T-helper 2 cell treated with Interferon-gamma antibody and Interleukin-4, amounts not matched to agents 5 μg/mL and 100 μg/mL, for 36 hours (primary cell): Measurements from ENCODE around the gene DPM3.
A peak's percentile ranks its signal among the peaks of the same experiment; 100 is the strongest.
"Not testable (repeated sequence)": the region's sequence is repeated elsewhere in the genome, so short reads cannot be mapped to it uniquely, and the experiment has no call there.

Experiments
- DNase-seq: peaks from one replicate; pipeline ENCODE4 v3.0.0; 2021; ENCODE audit warnings: low spot score
- H3K27ac Mint-ChIP-seq: one replicate; pipeline ENCODE4 v1.8.0; 2021; ENCODE audit warnings: mild to moderate bottlenecking, mixed read lengths
- H3K27me3 Mint-ChIP-seq: one replicate; pipeline ENCODE4 v1.8.0; 2021; ENCODE audit warnings: low read depth, mixed read lengths
- H3K36me3 Mint-ChIP-seq: one replicate; pipeline ENCODE4 v1.8.0; 2021; ENCODE audit warnings: low read depth, mixed read lengths
- H3K4me1 Mint-ChIP-seq: one replicate; pipeline ENCODE4 v1.8.0; 2021; ENCODE audit warnings: low read depth, mixed read lengths
- H3K4me3 Mint-ChIP-seq: one replicate; pipeline ENCODE4 v1.8.0; 2022; ENCODE audit warnings: mild to moderate bottlenecking, moderate library complexity, mixed read lengths
- H3K9me3 Mint-ChIP-seq: one replicate; pipeline ENCODE4 v1.8.0; 2021; ENCODE audit warnings: mixed read lengths

Gene DPM3

DNA sequence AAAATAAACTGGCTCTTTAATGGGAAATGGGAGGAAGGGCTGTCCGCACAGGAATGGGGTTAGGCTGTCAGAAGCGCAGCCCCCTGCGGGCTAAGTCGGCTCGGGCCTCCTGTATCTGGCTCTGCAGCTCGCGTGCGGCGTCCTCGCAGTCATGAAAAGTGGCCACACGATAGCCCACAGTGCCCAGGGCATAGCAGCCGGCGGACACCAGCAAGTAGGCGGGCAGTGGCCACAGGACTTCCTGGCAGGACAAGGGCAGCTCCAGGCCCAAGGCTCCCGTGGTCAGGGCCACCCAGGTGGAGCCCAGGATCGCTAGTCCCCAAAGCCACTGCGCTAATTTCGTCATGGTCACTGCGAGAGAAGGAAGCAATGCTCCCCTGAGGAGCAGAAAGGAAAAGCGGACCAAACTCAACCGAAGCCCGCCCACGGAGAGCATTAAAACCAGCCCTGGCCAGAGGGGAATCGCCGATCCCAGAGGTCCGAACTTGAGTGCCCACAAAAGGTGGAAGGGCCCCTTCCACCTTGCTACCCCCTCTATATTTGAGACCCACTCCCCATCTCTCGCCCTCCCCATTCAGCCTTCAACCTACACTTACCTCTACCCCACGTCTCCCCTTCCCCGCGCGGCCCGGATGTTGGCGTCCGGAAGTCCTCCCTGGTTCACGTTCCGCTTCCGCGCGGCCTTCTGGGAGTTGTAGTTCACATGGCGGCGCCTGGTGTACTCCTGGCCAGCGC lies at the start of gene DPM3:
Gene DPM3 (minus strand): TSS at position 637 of the 735 bp plus-strand sequence. CDS start 291 bp downstream, at position 346.
- Mint-ChIP-seq H3K27ac (peak within 1 kb of the TSS; percentile 95), H3K4me3 (peak within 1 kb of the TSS; percentile 99), H3K27me3 (peaks cover 8% of the 10 kb centered on the region), H3K9me3 (no peaks in the 10 kb centered on the region), H3K36me3 (peaks cover 23% of the 10 kb centered on the region), H3K4me1 (peaks cover 29% of the 10 kb centered on the region)
- DNase-seq = peak; percentile 86

GRCh38 chr1:155189926-155190325 lies 49.6 kb upstream of the DPM3 start:
- peaks cover 33% of the 10 kb centered on the region for H3K4me1 Mint-ChIP-seq
- H3K9me3 Mint-ChIP-seq, H3K36me3 Mint-ChIP-seq, H3K4me3 Mint-ChIP-seq, H3K27me3 Mint-ChIP-seq, H3K27ac Mint-ChIP-seq, DNase-seq: not testable (repeated sequence)

DNA sequence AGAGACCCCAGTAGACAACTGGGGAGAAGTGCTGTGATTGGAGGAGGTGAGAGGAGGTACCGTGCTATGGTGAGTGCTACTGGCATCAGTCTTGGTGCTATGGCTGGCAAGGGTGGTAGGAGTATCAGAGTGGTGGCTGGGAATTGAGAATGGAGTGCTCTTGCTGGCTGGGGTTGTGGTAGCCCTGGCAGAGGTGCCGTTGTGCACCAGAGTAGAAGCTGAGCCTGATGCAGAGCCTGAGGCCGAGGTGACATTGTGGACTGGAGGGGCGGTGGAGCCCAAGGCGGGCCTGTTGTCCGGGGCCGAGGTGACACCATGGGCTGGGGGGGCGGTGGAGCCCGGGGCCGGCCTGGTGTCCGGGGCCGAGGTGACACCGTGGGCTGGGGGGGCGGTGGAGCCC lies 47.9 kb upstream of the DPM3 start:
- H3K27me3 Mint-ChIP-seq = no peaks in the 10 kb centered on the region
- H3K4me3 Mint-ChIP-seq = peak overlapping the region; percentile 37
- peaks cover 21% of the 10 kb centered on the region for H3K4me1 Mint-ChIP-seq
- H3K27ac Mint-ChIP-seq = peak overlapping the region; percentile 90
- H3K36me3 Mint-ChIP-seq = peaks cover 3% of the 10 kb centered on the region
- no peak for DNase-seq
- H3K9me3 Mint-ChIP-seq = no peaks in the 10 kb centered on the region

DNA sequence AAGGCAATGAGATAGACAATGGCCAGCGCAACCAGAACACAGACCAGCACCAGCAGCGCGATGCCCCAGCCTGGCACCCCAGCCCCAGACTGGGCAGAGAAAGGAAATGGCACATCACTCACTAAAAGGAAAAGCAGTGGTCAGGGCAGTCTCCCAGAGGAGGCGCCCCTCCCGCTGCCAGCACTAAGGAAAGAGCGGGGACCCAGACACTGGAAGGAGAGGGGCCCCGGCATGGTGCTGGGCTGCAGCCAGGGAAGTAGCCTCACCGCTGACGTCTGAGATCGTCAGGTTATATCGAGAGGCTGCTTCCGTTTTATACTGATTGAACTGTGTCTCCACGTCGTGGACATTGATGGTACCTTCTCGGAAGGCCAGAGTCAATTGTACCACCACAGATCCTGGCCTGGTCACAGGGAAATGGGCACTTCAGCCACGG lies 47.1 kb upstream of the DPM3 start:
- Mint-ChIP-seq H3K27ac (peak overlapping the region; percentile 68), H3K27me3 (no peaks in the 10 kb centered on the region), H3K36me3 (peaks cover 4% of the 10 kb centered on the region), H3K4me1 (peaks cover 15% of the 10 kb centered on the region), H3K9me3 (no peaks in the 10 kb centered on the region), H3K4me3 (no peak overlapping the region)
- no peak for DNase-seq

DNA sequence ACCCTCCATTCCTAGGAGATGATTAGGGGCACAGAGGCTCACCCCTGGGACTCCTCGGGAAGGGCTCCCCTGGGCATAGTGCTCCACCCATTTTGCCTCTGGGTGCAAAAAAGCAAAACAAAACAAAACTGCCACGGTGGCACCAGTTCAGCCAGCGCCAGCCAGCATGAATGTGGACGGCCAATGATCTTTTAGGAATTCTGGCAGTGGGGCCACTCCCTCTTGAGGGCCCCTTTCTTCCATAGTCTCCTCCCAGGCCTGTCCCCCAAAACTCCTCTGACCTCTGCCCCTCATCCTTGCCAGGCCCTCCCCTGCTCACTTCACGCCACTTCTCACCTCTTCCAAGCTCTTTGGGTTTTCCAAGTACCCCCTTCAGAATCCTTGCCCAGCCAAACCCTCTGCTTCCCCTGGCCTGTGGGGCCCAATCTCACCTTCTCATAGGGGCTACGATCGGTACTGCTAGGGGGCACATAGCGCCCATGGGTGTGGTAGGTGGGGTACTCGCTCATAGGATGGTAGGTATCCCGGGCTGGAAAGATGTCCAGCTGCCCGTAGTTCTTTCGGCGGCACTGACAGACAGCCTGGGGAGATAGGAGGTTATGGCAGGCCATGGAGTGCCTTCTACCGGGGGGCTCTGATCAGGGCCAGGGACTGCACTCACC lies 46.6 kb upstream of the DPM3 start:
- Mint-ChIP-seq H3K27me3 (no peaks in the 10 kb centered on the region), H3K4me3 (no peak overlapping the region)

DNA sequence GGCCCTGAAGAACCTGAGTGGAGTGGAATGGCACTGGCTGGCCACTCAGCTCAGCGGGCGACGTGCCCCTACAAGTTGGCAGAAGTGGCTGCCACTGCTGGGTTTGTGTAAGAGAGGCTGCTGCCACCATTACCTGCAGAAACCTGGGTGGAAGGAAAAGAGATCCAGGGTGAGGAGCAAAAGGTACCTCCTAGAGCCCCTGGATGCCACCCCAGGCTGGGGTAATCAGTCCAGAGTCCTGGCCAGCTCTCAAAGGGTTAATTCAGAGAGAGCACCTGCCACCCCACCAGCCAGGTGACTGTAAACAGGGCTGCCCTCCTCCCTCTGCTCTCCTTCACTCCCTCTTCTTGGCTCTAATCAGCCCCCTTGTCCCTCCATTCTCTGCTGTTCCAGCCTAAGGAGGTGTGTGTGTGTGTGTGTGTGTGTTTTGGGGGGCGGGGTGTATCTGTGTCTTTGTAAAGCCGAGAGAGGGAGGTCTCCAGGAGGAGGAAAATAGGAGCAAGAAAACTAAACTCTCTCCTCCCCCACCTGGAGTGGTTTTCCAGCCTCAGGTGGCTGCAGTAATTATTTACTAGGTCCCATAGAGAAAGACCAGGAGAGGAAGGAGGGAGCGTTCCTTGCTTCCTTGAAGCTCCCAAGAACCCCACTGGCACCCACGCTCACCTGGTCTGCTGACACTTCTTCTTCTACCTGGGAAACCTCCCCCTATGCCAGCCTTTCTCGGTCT lies 45.9 kb upstream of the DPM3 start:
- no peaks in the 10 kb centered on the region for H3K27me3 Mint-ChIP-seq
- no peak for DNase-seq
- H3K4me3 Mint-ChIP-seq = no peak overlapping the region
- peaks cover 13% of the 10 kb centered on the region for H3K36me3 Mint-ChIP-seq
- H3K9me3 Mint-ChIP-seq = no peaks in the 10 kb centered on the region
- peak overlapping the region; percentile 45 for H3K27ac Mint-ChIP-seq
- H3K4me1 Mint-ChIP-seq = peaks cover 9% of the 10 kb centered on the region

More for the DNA sequence above, 46.6 kb upstream of the DPM3 start:
- no peaks in the 10 kb centered on the region for H3K9me3 Mint-ChIP-seq
- DNase-seq = no peak
- H3K27ac Mint-ChIP-seq = peak overlapping the region; percentile 68
- peaks cover 9% of the 10 kb centered on the region for H3K4me1 Mint-ChIP-seq
- peaks cover 7% of the 10 kb centered on the region for H3K36me3 Mint-ChIP-seq

- no peaks in the 10 kb centered on the region for H3K9me3 Mint-ChIP-seq
- H3K4me1 Mint-ChIP-seq = peaks cover 10% of the 10 kb centered on the region
- H3K27me3 Mint-ChIP-seq = no peaks in the 10 kb centered on the region
- H3K27ac Mint-ChIP-seq = peak overlapping the region; percentile 20
- peaks cover 14% of the 10 kb centered on the region for H3K36me3 Mint-ChIP-seq
- DNase-seq = no peak
- no peak overlapping the region for H3K4me3 Mint-ChIP-seq
Observed at GRCh38 chr1:155185783-155186066, 45.4 kb upstream of the DPM3 start.

- no peak overlapping the region for H3K4me3 Mint-ChIP-seq
- no peaks in the 10 kb centered on the region for H3K9me3 Mint-ChIP-seq
- peaks cover 10% of the 10 kb centered on the region for H3K4me1 Mint-ChIP-seq
- no peak for DNase-seq
- no peaks in the 10 kb centered on the region for H3K27me3 Mint-ChIP-seq
- peaks cover 14% of the 10 kb centered on the region for H3K36me3 Mint-ChIP-seq
- H3K27ac Mint-ChIP-seq = peak overlapping the region; percentile 20
Observed at GRCh38 chr1:155184835-155185782, 44.8 kb upstream of the DPM3 start.

DNA sequence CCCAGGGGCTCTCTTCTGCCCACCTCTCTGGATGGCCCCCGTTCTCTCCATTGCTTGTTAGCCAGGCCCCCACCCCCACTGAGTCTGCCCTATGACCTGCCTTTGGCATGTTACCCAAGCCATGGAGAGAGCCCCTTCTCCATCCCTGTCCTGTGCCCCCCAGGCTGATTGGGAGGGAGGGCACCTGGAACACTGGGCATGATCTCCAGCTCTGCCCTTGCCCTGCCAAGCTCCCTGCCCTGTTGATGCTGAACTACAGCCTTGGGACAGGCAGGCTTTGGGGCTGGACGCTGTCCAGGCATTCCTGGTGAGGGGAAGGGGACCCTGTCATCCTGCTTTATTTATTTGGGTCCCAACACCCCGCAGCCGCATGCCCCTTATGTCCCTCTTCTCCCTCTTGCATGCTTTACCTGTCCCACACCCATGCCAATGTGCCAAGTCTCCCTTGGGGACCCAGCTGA lies 44.0 kb upstream of the DPM3 start:
- H3K4me3 Mint-ChIP-seq = no peak overlapping the region
- H3K4me1 Mint-ChIP-seq = peaks cover 10% of the 10 kb centered on the region
- H3K27ac Mint-ChIP-seq = no peak overlapping the region
- no peaks in the 10 kb centered on the region for H3K27me3 Mint-ChIP-seq
- H3K36me3 Mint-ChIP-seq = peaks cover 21% of the 10 kb centered on the region
- H3K9me3 Mint-ChIP-seq = no peaks in the 10 kb centered on the region
- no peak for DNase-seq

GRCh38 chr1:155183775-155184221 lies 43.5 kb upstream of the DPM3 start:
- Mint-ChIP-seq H3K4me3 (no peak overlapping the region), H3K27me3 (no peaks in the 10 kb centered on the region), H3K27ac (no peak overlapping the region), H3K4me1 (peaks cover 10% of the 10 kb centered on the region), H3K36me3 (peaks cover 25% of the 10 kb centered on the region), H3K9me3 (no peaks in the 10 kb centered on the region)
- DNase-seq = no peak

- Mint-ChIP-seq H3K27ac (no peak overlapping the region), H3K36me3 (peaks cover 31% of the 10 kb centered on the region), H3K27me3 (no peaks in the 10 kb centered on the region), H3K9me3 (no peaks in the 10 kb centered on the region), H3K4me3 (no peak overlapping the region), H3K4me1 (peaks cover 7% of the 10 kb centered on the region)
- no peak for DNase-seq
Observed at GRCh38 chr1:155182052-155182550, 41.8 kb upstream of the DPM3 start.

- Mint-ChIP-seq H3K9me3 (no peaks in the 10 kb centered on the region), H3K4me1 (peaks cover 12% of the 10 kb centered on the region), H3K27me3 (no peaks in the 10 kb centered on the region), H3K4me3 (no peak overlapping the region), H3K36me3 (peaks cover 36% of the 10 kb centered on the region), H3K27ac (no peak overlapping the region)
- DNase-seq = no peak
Observed at GRCh38 chr1:155181371-155182051, 41.2 kb upstream of the DPM3 start.
